Ishikawa (cell line): Measurements from ENCODE around the gene MOCS1.

Source experiments
- CEBPB ChIP-seq: IDR thresholded peaks from 2 replicates; pipeline ENCODE4 v1.6.1; 2012
- CREB1 ChIP-seq: IDR thresholded peaks from 2 replicates; pipeline ENCODE4 v1.6.1; 2012; ENCODE audit warnings: low read depth
- EGR1 ChIP-seq: IDR thresholded peaks from 2 replicates; pipeline ENCODE4 v1.6.1; 2012
- EP300 ChIP-seq: IDR thresholded peaks from 2 replicates; pipeline ENCODE4 v1.6.1; 2012; ENCODE audit warnings: borderline replicate concordance
- FOXM1 ChIP-seq: IDR thresholded peaks from 2 replicates; pipeline ENCODE4 v1.6.1; 2012; ENCODE audit warnings: low read depth, borderline replicate concordance
- NFIC ChIP-seq: IDR thresholded peaks from 2 replicates; pipeline ENCODE4 v1.6.1; 2012
- RAD21 ChIP-seq: IDR thresholded peaks from 2 replicates; pipeline ENCODE4 v1.6.1; 2012; ENCODE audit warnings: low read depth
- TAF1 ChIP-seq: IDR thresholded peaks from 2 replicates; pipeline ENCODE4 v1.6.1; 2012; ENCODE audit warnings: low read depth, mild to moderate bottlenecking
- TCF12 ChIP-seq: IDR thresholded peaks from 2 replicates; pipeline ENCODE4 v1.6.1; 2012; ENCODE audit warnings: low read depth
- TEAD4 ChIP-seq: IDR thresholded peaks from 2 replicates; pipeline ENCODE4 v1.6.1; 2012
- YY1 ChIP-seq: IDR thresholded peaks from 2 replicates; pipeline ENCODE4 v1.6.1; 2012; ENCODE audit warnings: low read depth
- ZBTB7A ChIP-seq: IDR thresholded peaks from 2 replicates; pipeline ENCODE4 v1.6.1; 2012; ENCODE audit warnings: low read depth
- TF ChIP-seq, protein P1 (sequence below): IDR thresholded peaks from 2 replicates; pipeline ENCODE4 v1.6.1; 2012
- TF ChIP-seq, protein P2 (sequence below): IDR thresholded peaks from 2 replicates; pipeline ENCODE4 v1.6.1; 2012
- TF ChIP-seq, protein P3 (sequence below): IDR thresholded peaks from 2 replicates; pipeline ENCODE4 v1.6.1; 2012; ENCODE audit warnings: low read depth, mild to moderate bottlenecking

Gene MOCS1

DNA sequence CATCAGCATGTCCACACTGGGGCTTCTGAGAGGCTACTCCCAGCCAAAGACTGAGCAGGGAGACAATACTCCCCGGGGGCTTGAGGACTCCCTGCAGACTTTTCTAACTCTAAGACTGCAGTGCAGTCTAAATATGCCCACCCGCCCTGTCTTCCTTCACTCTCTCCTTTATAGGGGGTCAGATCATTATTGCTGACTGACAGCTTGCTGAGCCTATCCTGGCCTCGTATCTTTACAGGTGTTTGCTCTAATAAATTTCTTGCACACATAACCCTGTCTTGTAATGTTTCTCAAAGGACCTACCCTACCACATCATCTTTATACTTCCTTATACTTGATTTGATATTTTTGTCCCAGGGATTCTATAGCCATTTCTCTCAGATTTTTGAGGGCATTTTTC lies 39.4 kb upstream of the MOCS1 start:
- no peak for TF ChIP-seq RAD21
- TF ChIP-seq, protein P1, sequence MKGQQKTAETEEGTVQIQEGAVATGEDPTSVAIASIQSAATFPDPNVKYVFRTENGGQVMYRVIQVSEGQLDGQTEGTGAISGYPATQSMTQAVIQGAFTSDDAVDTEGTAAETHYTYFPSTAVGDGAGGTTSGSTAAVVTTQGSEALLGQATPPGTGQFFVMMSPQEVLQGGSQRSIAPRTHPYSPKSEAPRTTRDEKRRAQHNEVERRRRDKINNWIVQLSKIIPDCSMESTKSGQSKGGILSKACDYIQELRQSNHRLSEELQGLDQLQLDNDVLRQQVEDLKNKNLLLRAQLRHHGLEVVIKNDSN: no peak
- TF ChIP-seq TAF1: no peak
- TF ChIP-seq FOXM1: no peak
- TF ChIP-seq YY1: no peak
- TF ChIP-seq CEBPB: no peak
- no peak for TF ChIP-seq EP300
- TF ChIP-seq TCF12: no peak
- TF ChIP-seq NFIC: no peak
- TF ChIP-seq, protein P2, sequence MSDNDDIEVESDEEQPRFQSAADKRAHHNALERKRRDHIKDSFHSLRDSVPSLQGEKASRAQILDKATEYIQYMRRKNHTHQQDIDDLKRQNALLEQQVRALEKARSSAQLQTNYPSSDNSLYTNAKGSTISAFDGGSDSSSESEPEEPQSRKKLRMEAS: no peak
- no peak for TF ChIP-seq ZBTB7A
- no peak for TF ChIP-seq CREB1
- TF ChIP-seq, protein P3, sequence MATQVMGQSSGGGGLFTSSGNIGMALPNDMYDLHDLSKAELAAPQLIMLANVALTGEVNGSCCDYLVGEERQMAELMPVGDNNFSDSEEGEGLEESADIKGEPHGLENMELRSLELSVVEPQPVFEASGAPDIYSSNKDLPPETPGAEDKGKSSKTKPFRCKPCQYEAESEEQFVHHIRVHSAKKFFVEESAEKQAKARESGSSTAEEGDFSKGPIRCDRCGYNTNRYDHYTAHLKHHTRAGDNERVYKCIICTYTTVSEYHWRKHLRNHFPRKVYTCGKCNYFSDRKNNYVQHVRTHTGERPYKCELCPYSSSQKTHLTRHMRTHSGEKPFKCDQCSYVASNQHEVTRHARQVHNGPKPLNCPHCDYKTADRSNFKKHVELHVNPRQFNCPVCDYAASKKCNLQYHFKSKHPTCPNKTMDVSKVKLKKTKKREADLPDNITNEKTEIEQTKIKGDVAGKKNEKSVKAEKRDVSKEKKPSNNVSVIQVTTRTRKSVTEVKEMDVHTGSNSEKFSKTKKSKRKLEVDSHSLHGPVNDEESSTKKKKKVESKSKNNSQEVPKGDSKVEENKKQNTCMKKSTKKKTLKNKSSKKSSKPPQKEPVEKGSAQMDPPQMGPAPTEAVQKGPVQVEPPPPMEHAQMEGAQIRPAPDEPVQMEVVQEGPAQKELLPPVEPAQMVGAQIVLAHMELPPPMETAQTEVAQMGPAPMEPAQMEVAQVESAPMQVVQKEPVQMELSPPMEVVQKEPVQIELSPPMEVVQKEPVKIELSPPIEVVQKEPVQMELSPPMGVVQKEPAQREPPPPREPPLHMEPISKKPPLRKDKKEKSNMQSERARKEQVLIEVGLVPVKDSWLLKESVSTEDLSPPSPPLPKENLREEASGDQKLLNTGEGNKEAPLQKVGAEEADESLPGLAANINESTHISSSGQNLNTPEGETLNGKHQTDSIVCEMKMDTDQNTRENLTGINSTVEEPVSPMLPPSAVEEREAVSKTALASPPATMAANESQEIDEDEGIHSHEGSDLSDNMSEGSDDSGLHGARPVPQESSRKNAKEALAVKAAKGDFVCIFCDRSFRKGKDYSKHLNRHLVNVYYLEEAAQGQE: no peak
- TF ChIP-seq TEAD4: no peak

DNA sequence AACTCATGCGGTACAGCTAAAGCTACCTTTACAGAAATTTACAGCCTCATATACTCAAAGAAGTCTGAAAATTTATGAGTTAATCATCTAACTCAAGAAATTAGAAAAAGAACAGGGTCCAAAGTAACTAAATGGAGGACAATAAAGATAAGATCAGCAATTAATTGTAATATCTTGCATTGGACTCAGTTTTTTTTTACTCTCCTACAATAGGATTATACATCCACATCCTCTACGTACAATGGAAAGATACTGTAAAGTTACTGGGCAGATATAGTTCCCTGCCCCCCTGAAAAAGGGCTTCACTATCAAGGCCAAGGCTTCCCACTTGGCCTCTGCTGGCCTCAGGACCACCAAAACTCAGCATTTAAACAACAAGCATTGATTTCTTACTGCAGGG lies 31.5 kb upstream of the MOCS1 start:
- TF ChIP-seq CREB1 (no peak), EGR1 (no peak), YY1 (no peak), CEBPB (no peak), ZBTB7A (no peak), TCF12 (no peak), RAD21 (no peak), NFIC (no peak)
- TF ChIP-seq, protein P1: no peak
- TF ChIP-seq, protein P3: no peak

DNA sequence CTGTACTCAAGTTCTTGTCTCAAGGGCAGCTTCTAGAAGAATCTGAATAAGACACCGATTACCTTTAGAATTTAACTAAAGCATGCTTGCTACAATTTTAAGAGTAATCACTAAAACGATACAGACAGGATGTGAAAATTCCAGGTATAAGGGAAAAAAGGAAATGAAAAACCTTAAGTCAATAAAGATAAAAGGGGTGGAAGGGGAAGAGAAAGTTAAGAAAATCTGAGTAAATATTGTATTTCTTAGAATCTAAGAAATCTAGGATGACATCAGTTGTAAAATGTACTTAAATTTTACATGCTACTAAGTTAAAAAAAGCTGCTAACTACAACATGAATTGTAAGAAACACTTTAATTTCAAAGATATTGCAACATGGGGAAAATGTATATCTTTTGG lies 30.3 kb upstream of the MOCS1 start:
- TF ChIP-seq, protein P3: no peak
- TF ChIP-seq, protein P2: no peak
- TF ChIP-seq TCF12 (no peak), RAD21 (no peak), TAF1 (no peak), CREB1 (no peak), EP300 (no peak), EGR1 (no peak), TEAD4 (no peak), YY1 (no peak), FOXM1 (no peak), ZBTB7A (no peak), NFIC (no peak), CEBPB (no peak)
- TF ChIP-seq, protein P1: no peak

DNA sequence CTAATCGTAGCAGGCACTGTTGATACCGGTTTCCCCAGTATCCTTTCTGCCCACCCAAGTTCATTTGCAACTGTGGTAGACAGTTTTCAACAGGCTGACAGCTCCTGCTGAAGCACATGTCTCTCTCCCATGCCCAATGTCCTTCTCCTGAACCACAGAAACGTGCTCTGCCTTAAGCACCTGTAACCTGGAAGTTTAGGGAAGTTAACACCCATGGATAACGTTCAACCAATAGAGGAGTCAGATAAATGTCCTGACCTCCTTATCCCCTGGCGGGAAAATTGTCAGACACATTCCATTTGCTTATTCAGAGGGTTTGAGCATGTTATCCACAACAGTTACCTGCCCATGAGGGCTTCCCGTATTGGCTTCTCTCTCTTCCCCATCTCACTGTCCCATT lies 29.8 kb upstream of the MOCS1 start:
- no peak for TF ChIP-seq NFIC
- TF ChIP-seq TCF12: no peak

DNA sequence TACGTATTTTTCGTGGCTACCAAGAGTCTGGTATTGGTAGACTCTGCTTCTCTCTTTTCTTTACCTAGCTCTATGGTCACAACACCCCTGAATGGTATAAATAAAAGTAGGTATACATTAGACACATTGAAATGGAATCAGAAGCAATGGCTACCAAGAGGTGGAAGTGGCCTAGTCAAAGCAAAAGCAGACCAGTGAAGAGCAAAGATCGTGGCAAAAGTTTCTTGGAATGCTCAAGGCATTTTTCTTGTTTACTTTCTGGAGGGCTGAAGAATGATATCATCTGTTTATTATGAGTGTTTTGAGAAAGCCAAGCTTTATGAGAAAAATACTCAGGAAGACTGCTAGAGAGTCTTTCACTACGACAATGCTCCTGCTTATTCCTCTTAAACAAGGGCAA lies 28.6 kb upstream of the MOCS1 start:
- no peak for TF ChIP-seq TAF1
- no peak for TF ChIP-seq FOXM1
- TF ChIP-seq CEBPB: no peak
- TF ChIP-seq, protein P2: no peak
- no peak for TF ChIP-seq YY1
- TF ChIP-seq, protein P3: no peak
- TF ChIP-seq, protein P1: no peak
- no peak for TF ChIP-seq EP300
- TF ChIP-seq TCF12: no peak
- TF ChIP-seq TEAD4: no peak
